Activated CD4-positive, alpha-beta T cell treated with anti-CD3 and anti-CD28 coated beads, Interleukin-10, Interleukin-2, amounts not matched to agents 100 ng/mL and 50 ng/mL, durations not matched to agents 16 hours and 8 hours (primary cell): ENCODE measurements around the gene RSRP1.

Source experiments
- DNase-seq: peaks from one replicate; pipeline ENCODE4 v3.0.0-alpha.2; 2020

The RSRP1 gene

GRCh38 chr1:25216123-25216522 is 31.1 kb downstream of the RSRP1 start:
- DNase-seq: no peak

DNA sequence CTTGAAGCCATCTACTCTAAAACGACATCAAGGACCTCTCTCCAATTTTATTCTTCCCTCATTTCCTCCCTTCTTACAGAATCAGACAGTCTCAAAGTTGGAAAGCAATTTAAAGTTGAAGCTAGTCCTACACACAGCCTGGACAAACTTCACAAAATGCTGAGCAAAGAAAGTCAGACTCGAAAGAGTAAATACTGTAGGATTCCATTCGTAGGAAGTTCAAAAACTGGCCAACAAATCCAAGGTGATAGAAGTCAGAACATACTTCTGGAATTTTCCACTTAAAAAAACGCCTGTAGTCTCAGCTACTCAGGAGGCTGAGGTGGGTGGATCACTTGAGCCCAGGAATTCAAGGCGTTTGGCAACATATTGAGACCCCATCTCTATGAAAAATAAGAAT is 34.5 kb downstream of the RSRP1 start:
- DNase-seq: no peak

GRCh38 chr1:25210728-25211127 is 36.5 kb downstream of the RSRP1 start:
- DNase-seq: no peak

DNA sequence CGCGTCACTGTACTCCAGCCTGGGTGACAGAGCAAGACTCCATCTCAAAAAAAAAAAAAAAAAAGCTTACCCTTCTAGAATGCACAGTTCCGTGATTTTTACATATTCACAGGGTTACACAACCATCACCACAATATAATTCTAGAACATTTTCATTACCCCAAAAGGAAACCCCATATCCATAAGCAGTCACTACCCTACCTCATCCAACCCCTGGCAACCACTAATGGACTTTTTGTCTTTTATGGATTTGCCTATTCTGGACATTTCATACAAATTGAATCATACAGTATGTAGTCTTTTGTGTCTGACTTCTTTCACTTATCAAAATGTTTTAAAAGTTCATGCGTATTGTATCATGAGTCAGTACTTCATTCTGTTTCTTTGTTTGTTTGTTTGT is 37.7 kb downstream of the RSRP1 start:
- DNase-seq: no peak

DNA sequence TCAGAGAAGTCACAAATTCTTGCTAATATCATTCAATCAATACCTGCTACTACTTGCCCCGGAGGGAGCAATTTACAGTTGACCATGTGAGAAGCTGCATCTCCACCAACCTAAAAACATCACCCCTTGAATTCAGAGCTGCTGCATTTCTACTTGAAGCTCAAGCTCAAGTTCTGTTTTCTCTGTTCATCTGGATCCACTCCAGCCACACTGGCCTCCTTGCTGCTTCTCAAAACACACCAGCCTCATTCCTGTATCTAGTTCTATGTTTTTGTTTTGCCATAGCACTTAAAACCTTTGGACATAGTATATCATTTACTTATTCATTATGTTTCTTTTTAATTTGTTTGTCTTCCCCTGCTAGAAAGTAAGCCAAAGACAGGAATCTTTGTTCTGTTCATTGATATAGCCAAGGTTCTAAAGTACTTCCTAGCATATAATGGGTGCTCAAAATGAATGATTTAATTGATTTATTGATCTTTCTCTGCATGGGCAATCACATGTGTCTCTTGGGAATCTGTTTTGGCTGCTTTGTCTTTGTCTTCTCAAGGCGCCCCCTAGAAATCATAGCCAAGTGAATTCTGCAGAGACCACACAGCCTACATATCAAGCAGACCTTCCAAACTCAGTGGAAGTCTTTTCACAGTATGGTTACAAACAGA is 38.6 kb downstream of the RSRP1 start:
- DNase-seq: no peak

DNA sequence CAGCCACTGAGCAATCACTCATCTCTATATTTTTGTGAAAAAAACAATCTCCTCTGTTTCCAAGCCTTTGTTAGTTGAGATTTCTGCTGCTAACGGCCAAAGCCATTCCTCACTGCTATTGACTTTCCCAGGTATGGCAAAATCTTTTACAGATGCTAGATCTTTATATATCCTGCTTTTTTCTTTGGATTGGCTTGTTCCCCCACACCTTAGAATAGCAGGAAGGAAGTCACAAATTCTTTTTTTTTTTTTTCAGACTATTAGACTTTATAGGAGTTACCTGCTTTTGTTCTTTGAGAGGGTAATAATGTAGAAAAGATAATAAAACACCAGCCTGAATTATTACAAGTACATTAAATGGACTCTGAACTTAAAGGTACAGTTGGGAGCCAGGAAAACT is 39.2 kb downstream of the RSRP1 start:
- no peak for DNase-seq

DNA sequence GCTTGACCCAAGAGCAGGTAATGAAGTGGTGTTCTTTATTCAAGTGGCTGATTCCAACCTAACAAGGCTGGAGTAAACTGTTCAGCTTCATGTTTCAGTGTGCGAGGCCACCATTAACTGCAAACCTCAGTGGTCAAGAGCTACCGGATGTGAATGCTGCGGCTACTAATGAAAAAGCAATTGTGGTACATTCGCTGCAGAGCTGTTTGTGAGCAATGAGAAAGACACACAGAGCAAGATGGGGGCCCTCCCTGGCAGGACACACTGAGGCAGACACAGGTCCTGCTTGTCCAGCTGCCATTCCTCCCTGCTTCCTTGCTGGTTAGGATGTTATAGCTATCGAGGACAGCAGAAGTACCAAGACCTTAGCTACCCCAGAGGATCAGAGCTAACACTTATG is 41.1 kb downstream of the RSRP1 start:
- DNase-seq: no peak

DNA sequence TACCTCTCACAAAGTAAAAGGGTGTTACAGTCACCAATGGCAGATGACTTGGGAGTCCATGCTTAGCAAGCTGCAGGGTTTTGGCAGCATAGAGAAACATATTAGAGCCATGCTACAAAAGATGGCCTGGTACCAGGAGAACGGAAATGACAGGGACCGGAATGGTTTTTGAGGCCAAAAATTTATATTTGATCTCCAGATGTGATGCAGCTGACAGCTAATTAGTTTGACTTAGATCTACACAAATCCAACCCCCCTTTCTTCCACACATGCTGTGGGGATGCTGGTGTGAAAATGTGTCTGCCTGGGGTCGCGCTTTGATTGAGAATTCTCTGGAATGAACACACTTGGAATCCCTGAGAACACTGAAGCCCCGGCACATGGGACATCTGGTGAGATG is 41.5 kb downstream of the RSRP1 start:
- DNase-seq: no peak

- peak; percentile 28 for DNase-seq
Observed at GRCh38 chr1:25204797-25205480, 42.3 kb downstream of the RSRP1 start.

DNA sequence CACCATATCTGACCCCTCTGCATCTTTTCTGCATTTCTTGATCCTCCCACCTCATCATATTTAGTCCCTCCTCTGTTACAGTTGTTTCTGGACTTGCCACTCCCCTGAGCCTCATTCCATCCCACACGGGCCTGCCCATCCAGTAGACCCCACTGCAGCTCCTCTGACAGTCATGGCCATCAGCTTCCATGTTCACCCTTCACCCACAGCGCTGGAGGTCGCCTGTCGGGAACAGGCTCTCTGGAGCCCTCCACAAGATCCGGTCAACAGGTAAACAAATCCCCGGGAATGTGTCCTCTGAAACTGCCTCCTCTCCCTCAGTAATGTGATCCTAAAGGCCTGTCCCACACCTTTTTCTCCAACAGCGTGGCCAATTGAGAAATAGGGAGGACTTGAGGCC is 46.2 kb downstream of the RSRP1 start:
- no peak for DNase-seq

DNA sequence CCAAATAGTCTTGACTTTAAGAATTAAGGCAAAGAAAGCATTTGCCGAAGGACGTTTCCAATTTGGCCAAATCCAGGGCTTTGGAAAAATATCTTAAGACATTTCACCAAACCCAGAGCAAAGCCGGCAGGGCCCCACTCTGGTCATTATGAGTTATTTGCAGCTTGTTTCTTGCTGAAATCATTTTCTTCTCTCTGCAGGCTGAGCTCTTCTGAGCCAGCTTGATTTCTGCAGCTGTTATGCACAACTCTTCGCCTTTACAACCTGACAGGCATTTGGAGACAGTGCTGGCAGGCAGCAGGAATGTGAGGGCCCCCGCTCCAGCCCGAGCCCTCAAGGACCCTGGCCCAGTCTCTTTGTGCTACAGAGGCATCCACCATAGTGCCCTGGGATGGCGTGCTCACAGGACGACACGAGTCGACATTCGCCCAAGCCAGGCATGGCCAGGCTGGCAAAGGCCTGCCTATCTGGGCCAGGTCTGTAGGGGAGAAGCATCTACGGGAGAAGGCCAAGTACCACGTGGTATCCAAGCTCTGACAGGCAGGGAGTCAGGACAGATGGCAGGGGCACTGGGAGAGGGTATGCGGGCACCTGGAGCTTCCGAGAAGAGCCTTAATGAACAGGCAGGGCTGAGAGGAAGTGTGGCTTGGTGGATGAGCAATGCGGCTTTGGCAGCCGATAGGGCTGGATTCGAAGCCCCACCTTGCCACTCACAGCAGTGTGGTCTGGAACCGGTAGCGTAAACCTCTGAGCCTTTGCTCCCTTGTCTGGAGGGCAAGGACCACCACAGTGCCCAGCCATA is 47.2 kb downstream of the RSRP1 start:
- DNase-seq: no peak

- DNase-seq: no peak
Observed at GRCh38 chr1:25198663-25199252, 48.5 kb downstream of the RSRP1 start.

- DNase-seq: no peak
Observed at GRCh38 chr1:25197982-25198662, 49.1 kb downstream of the RSRP1 start.

GRCh38 chr1:25197235-25197975 is 49.8 kb downstream of the RSRP1 start:
- no peak for DNase-seq

DNA sequence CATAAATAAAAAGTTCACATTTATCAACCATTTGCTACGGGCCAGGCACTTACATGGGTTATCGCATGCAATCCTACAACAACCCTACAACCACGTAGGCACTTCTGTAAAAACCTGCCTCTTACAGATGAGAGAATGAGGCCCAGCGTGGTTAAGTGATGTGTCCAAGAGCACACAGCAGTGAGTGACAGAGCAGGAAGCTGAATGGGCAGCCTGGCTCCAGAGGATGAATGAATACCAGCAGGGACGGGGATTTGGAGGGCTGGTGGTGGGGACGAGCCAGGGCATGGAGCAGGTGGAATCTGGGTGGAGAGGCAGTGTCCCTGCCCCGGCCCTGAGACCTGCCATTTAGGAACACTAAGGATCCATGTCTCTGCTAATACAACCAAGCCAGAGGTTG is 50.4 kb downstream of the RSRP1 start:
- no peak for DNase-seq

GRCh38 chr1:25195835-25196234 is 51.4 kb downstream of the RSRP1 start:
- DNase-seq: no peak

- DNase-seq: no peak
Observed at GRCh38 chr1:25194572-25195020, 52.7 kb downstream of the RSRP1 start.

- no peak for DNase-seq
Observed at GRCh38 chr1:25194054-25194453, 53.2 kb downstream of the RSRP1 start.

- no peak for DNase-seq
Observed at GRCh38 chr1:25193229-25193628, 54.0 kb downstream of the RSRP1 start.
